GM23248 (cell line): ENCODE data around the gene NR2F1. TPM values are rescaled to one million over a fixed set of nuclear protein-coding genes. Genes with fewer than 3 reads are reported as not detected.
"Not testable (repeated sequence)": the region's sequence is repeated elsewhere in the genome, so short reads cannot be mapped to it uniquely, and the experiment has no call there.

Source experiments
- DNase-seq: peaks from one replicate; pipeline ENCODE4 v3.0.0-alpha.2; 2015
- H2AFZ ChIP-seq: fragments of 200-600 bp; sonication (generic); 2 replicates; pipeline ENCODE4 v1.6.1; 2016; ENCODE audit warnings: antibody characterized with exemption
- H3F3A ChIP-seq: fragments of 200-600 bp; sonication (generic); 2 replicates; pipeline ENCODE4 v1.6.1; 2016; ENCODE audit warnings: mild to moderate bottlenecking, antibody characterized with exemption, mixed run types; ENCODE audit not compliant: insufficient read depth
- H3K27ac ChIP-seq: fragments of 200-600 bp; sonication (generic); 2 replicates; pipeline ENCODE4 v1.5.1; 2016; ENCODE audit warnings: mild to moderate bottlenecking
- H3K27me3 ChIP-seq: fragments of 200-600 bp; sonication (generic); replicated peaks from 2 replicates; pipeline ENCODE4 v1.6.1; 2016; ENCODE audit warnings: mild to moderate bottlenecking; ENCODE audit not compliant: insufficient read depth
- H3K36me3 ChIP-seq: fragments of 200-600 bp; sonication (generic); 2 replicates; pipeline ENCODE4 v1.6.1; 2016; ENCODE audit warnings: low read depth, mild to moderate bottlenecking
- H3K4me1 ChIP-seq: fragments of 200-600 bp; sonication (generic); 2 replicates; pipeline ENCODE4 v1.6.1; 2016; ENCODE audit warnings: mild to moderate bottlenecking; ENCODE audit not compliant: insufficient read depth
- H3K4me2 ChIP-seq: fragments of 200-600 bp; sonication (generic); one replicate; pipeline ENCODE4 v1.6.1; 2016; ENCODE audit warnings: mild to moderate bottlenecking; ENCODE audit not compliant: unreplicated experiment
- H3K4me3 ChIP-seq: fragments of 200-600 bp; sonication (generic); 2 replicates; pipeline ENCODE4 v1.5.1; 2016; ENCODE audit warnings: mild to moderate bottlenecking
- H3K79me2 ChIP-seq: fragments of 200-600 bp; sonication (generic); 2 replicates; pipeline ENCODE4 v1.6.1; 2016; ENCODE audit warnings: mild to moderate bottlenecking; ENCODE audit not compliant: insufficient read depth
- H3K9ac ChIP-seq: fragments of 200-600 bp; sonication (generic); 2 replicates; pipeline ENCODE4 v1.6.1; 2016; ENCODE audit warnings: mild to moderate bottlenecking
- H3K9me2 ChIP-seq: fragments of 200-600 bp; sonication (generic); 2 replicates; pipeline ENCODE4 v1.6.1; 2016; ENCODE audit warnings: mixed run types, mild to moderate bottlenecking, moderate library complexity; ENCODE audit not compliant: insufficient read depth
- H3K9me3 ChIP-seq: fragments of 200-600 bp; sonication (generic); one replicate; pipeline ENCODE4 v1.6.1; 2017; ENCODE audit warnings: low read depth
- H4K20me1 ChIP-seq: fragments of 200-600 bp; sonication (generic); 2 replicates; pipeline ENCODE4 v1.6.0; 2016; ENCODE audit not compliant: insufficient read depth
- EZH2 ChIP-seq: fragments of 200-600 bp; sonication (generic); IDR thresholded peaks from 2 replicates; pipeline ENCODE4 v1.6.1; 2018; ENCODE audit warnings: antibody characterized with exemption, mild to moderate bottlenecking; ENCODE audit not compliant: insufficient read depth, poor library complexity, severe bottlenecking
- EZH2phosphoT487 ChIP-seq: fragments of 200-600 bp; sonication (generic); IDR thresholded peaks from 2 replicates; pipeline ENCODE4 v1.6.1; 2018; ENCODE audit warnings: antibody characterized with exemption, moderate library complexity, mild to moderate bottlenecking, low read depth; ENCODE audit not compliant: insufficient read depth
- WGBS, 2 experiments: methylation state at CpG; one replicate each; pipeline ENCODE4 v1.1.6; 2015 to 2017; ENCODE audit warnings: low lambda C conversion rate in 2 of 2, low coverage in 1 of 2; ENCODE audit errors: missing lambda C conversion rate in 2 of 2; 5-methylcytosine and 5-hydroxymethylcytosine counted together
- in situ Hi-C: fragments of 300-500 bp; cut with MboI; formaldehyde crosslinking; loops from 2 replicates; pipeline ENCODE4 v1.15.0; 2020
- polyA plus RNA-seq: library from polyadenylated mRNA; unstranded; fragments of >200 nt; fragmentation: Nextera tagmentation; extraction: Ambion mirVana; gene quantifications from 2 replicates; pipeline ENCODE4 v1.2.1, GENCODE V29; 2016
- total RNA-seq: library from RNA; depleted of rRNA; stranded (reverse); fragments of >200 nt; shearing (Covaris generic); gene quantifications from 2 replicates; pipeline ENCODE4 v1.2.3, GENCODE V29; 2014; rRNA removed

The NR2F1 gene
- total RNA-seq: 14.3 and 17.1 TPM in 2 replicates
- 4.5 and 5.6 TPM in 2 replicates for polyA plus RNA-seq

DNA sequence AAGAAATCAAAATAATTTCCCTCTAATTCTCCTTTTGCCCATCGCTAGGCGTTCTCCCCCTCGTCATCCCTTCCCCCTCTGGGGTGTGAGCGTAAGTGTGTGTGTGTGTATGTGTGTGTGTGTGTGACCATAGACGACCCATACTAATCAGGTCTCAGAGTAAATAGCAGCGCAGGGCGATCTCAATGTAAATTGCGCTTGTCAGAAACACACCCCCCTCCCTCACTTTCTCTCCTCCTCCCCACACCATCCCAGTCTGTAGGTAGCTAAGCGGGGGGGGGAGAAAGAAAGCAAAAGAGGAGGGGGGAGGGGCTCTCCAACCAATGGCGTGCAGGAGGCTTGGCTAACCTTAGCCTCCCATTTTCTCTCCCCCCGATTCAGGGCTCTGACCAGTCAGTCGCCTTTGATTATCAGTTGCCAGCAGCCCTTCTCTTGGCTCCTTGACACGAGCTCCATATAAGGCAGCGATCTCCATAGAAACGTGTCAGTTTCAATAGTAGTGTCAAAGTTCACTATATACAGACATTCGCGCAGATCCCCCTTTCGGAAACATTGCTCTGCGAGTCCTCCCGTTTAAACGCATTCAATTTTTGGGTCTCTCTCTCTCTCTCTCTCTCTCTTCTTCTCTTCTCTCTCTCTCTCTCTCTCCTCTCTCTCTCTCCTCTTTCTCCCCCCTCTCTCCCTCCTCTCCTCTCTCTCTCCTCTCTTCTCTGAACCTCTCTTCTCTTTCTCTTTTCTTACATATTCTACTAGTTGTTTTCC, at the start of gene NR2F1:
Gene NR2F1, plus strand, starts transcription at position 546 of the 762 bp plus-strand sequence. CDS start 1,802 bp downstream, outside the sequence.
- H3K79me2 ChIP-seq: peaks cover 67% of the 10 kb centered on the region
- H3K36me3 ChIP-seq: no peaks in the 10 kb centered on the region
- WGBS, 2 experiments: 3 to 5% methylated on average over 20 to 21 of the region's 21 CpGs
- H3K4me3 ChIP-seq: peak within 1 kb of the TSS; percentile 98
- H3K9me3 ChIP-seq: no peaks in the 10 kb centered on the region
- in situ Hi-C loops: loop anchor here (10.0 to 25.0 kb wide), 2 partner anchors 332 to 1271 kb away; no protein-coding TSS in a partner anchor
- no peaks in the 10 kb centered on the region for H3K27me3 ChIP-seq
- no peak for TF ChIP-seq EZH2phosphoT487
- no peak for TF ChIP-seq EZH2
- H3K9ac ChIP-seq: peak within 1 kb of the TSS; percentile 84
- DNase-seq: peak; percentile 91
- no peaks in the 10 kb centered on the region for H4K20me1 ChIP-seq
- H3K9me2 ChIP-seq: no peaks in the 10 kb centered on the region
- peak within 1 kb of the TSS; percentile 59 for H3K27ac ChIP-seq
- peaks cover 19% of the 10 kb centered on the region; the same call in 1 of the 2 replicates for H3K4me1 ChIP-seq
- peak within 1 kb of the TSS; percentile 88 for H2AFZ ChIP-seq
- peak within 1 kb of the TSS; percentile 99 for H3K4me2 ChIP-seq
- peaks cover 17% of the 10 kb centered on the region for H3F3A ChIP-seq

- Histone ChIP-seq H3F3A (no peaks in the 10 kb centered on the region; the same call in 1 of the 2 replicates), H3K36me3 (peaks cover 19% of the 10 kb centered on the region), H3K4me1 (peaks cover 11% of the 10 kb centered on the region; the same call in 1 of the 2 replicates), H2AFZ (no peak overlapping the region), H3K27ac (no peak overlapping the region), H3K79me2 (no peaks in the 10 kb centered on the region), H3K27me3 (no peaks in the 10 kb centered on the region), H3K4me2 (no peak overlapping the region), H3K9me2 (no peaks in the 10 kb centered on the region), H4K20me1 (no peaks in the 10 kb centered on the region), H3K4me3 (no peak overlapping the region), H3K9ac (no peak overlapping the region), H3K9me3 (no peaks in the 10 kb centered on the region)
- no peak for DNase-seq
- 81 to 85% methylated on average over 4 of the region's 4 CpGs for WGBS, 2 experiments
- in situ Hi-C loops: no loop called here
- TF ChIP-seq EZH2phosphoT487: no peak
- TF ChIP-seq EZH2: no peak
Measured at GRCh38 chr5:93545872-93546271, 37.1 kb upstream of the NR2F1 start.

DNA sequence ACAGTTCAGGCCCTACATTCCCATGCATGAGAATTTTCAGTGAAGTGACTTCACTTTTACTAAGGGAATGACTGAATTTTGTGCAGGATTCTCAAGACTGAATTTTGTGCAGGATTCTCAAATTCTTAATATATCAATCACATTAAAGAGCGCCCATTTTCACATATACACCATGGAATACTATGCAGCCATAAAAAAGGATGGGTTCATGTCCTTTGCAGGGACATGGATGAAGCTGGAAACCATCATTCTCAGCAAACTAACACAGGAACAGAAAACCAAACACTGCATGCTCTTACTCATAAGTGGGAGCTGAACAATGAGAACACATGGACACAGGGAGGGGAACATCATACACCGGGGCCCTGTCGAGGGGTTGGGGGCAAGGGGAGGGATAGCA, 33.4 kb upstream of the NR2F1 start:
- peaks cover 34% of the 10 kb centered on the region for H3K36me3 ChIP-seq
- in situ Hi-C loops: not testable (repeated sequence)

DNA sequence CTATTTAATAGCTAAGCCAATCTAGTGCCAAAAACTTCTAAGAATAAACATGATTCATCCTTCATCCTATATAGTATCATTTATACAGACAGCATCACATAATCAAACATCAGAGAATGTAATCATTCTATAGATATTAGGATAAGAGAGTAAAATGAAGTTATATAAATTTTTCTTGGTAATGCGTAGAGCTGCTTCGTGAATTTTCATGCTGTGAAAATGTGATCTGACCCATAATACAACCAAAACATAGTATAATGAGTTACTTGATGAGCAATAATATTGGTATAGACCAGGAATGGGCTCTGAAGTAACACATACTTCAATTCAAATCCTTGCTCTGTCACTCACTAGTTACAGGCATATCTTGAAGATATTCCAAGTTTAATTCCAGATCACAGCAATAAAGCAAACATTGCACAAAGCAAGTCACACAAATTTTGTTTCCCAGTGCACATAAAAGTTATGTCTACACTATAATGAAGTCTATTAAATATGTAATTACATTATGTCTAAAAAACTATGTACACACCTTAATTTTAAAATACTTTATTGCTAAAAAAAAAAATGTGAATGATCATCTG, 25.9 kb upstream of the NR2F1 start:
- in situ Hi-C loops: no loop called here

More for the DNA sequence above, 33.4 kb upstream of the NR2F1 start:
- H3K9ac ChIP-seq, H3K9me2 ChIP-seq, H3K79me2 ChIP-seq, H4K20me1 ChIP-seq, H3K4me2 ChIP-seq, DNase-seq, H3K27me3 ChIP-seq, H2AFZ ChIP-seq, H3F3A ChIP-seq, H3K9me3 ChIP-seq, H3K27ac ChIP-seq, H3K4me3 ChIP-seq: not testable (repeated sequence)
- 87 to 94% methylated on average over 3 of the region's 3 CpGs for WGBS, 2 experiments
- peaks cover 11% of the 10 kb centered on the region; the same call in 1 of the 2 replicates for H3K4me1 ChIP-seq

More for the DNA sequence above, 25.9 kb upstream of the NR2F1 start:
- H3K79me2 ChIP-seq: no peaks in the 10 kb centered on the region; the same call in none of the 2 replicates
- no peak overlapping the region for H3K9ac ChIP-seq
- no peaks in the 10 kb centered on the region for H3K27me3 ChIP-seq
- no peaks in the 10 kb centered on the region for H4K20me1 ChIP-seq
- no peak for DNase-seq
- H3K9me2 ChIP-seq: no peaks in the 10 kb centered on the region
- H3K4me3 ChIP-seq: no peak overlapping the region
- H3K36me3 ChIP-seq: peaks cover 32% of the 10 kb centered on the region
- no peaks in the 10 kb centered on the region for H3K9me3 ChIP-seq
- H2AFZ ChIP-seq: no peak overlapping the region
- no peak overlapping the region for H3K4me2 ChIP-seq
- no peaks in the 10 kb centered on the region for H3K4me1 ChIP-seq
- H3K27ac ChIP-seq: no peak overlapping the region
- 96 to 97% methylated on average over 2 of the region's 2 CpGs for WGBS, 2 experiments
- no peaks in the 10 kb centered on the region for H3F3A ChIP-seq
- TF ChIP-seq EZH2phosphoT487 (no peak), EZH2 (no peak)
